AG04450 (cell line): Measurements from ENCODE around the gene ARHGEF10L. TPM values are rescaled to one million over a fixed set of nuclear protein-coding genes. Genes with fewer than 3 reads are reported as not detected.

Experiments
- CTCF ChIA-PET: fragments of 300-600, 350-600 bp; formaldehyde crosslinking; extraction: SDS; loops from one replicate; lab custom pipeline; 2022; ENCODE audit warnings: antibody characterized with exemption, inconsistent platforms; lab: Charles Lee
- POLR2A ChIA-PET: fragments of 350-600 bp; formaldehyde crosslinking; extraction: SDS; loops from one replicate; lab custom pipeline; 2021; ENCODE audit warnings: antibody characterized with exemption, inconsistent platforms; lab: Yijun Ruan, JAX
- DNase-seq: peaks from one replicate; pipeline ENCODE4 v3.0.0-alpha.2; 2011; ENCODE audit warnings: low read depth, low spot score
- H3K27ac ChIP-seq: one replicate; pipeline ENCODE4 v1.5.1; 2012; ENCODE audit warnings: low read depth, low read length, control low read depth
- H3K27me3 ChIP-seq: one replicate; pipeline ENCODE4 v1.6.0; 2012; ENCODE audit warnings: low read length; ENCODE audit not compliant: control insufficient read depth, insufficient read depth
- H3K4me3 ChIP-seq: 2 replicates; pipeline ENCODE4 v1.5.1; 2011; ENCODE audit warnings: mild to moderate bottlenecking, low read depth, low read length, control low read depth
- H3K9me3 ChIP-seq: 2 replicates; pipeline ENCODE4 v1.5.1; 2012; ENCODE audit warnings: low read length; ENCODE audit not compliant: control insufficient read depth, insufficient read depth
- polyA plus RNA-seq: library from polyadenylated mRNA; depleted of rRNA; stranded (reverse); fragments of >200 nt; gene quantifications from 2 replicates; pipeline ENCODE4 v1.2.3, GENCODE V29; 2011
- TF ChIP-seq, protein P1 (sequence below): IDR thresholded peaks from 2 replicates; pipeline ENCODE4 v1.5.1; 2011; ENCODE audit warnings: low read depth, low read length, control low read depth, inconsistent platforms

ARHGEF10L gene
- polyA plus RNA-seq, 1 experiment = 5.7 TPM

DNA sequence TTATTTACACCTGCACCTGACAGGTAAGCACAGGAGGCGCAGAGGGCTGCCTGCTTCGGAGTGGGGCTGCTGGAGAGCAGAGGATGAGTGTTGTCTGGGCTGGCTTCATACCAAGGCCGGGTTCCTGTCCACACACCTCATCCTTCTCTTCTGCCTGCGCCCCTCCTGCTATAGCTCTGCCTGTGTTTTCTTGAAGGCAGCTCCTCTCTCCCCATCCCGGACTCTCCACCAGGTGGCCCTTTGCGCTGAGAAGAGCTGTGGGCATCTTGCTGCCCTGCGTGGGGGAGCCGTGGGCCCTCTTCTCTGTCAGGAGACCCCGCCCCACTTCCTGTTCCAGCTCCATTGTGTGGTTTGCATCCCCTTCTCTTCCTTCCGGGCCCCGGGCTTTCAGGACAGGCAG, 35.0 kb downstream of the ARHGEF10L start:
- Histone ChIP-seq H3K4me3 (no peak overlapping the region), H3K27me3 (no peaks in the 10 kb centered on the region), H3K9me3 (no peaks in the 10 kb centered on the region), H3K27ac (no peak overlapping the region)
- TF ChIP-seq, protein P1, sequence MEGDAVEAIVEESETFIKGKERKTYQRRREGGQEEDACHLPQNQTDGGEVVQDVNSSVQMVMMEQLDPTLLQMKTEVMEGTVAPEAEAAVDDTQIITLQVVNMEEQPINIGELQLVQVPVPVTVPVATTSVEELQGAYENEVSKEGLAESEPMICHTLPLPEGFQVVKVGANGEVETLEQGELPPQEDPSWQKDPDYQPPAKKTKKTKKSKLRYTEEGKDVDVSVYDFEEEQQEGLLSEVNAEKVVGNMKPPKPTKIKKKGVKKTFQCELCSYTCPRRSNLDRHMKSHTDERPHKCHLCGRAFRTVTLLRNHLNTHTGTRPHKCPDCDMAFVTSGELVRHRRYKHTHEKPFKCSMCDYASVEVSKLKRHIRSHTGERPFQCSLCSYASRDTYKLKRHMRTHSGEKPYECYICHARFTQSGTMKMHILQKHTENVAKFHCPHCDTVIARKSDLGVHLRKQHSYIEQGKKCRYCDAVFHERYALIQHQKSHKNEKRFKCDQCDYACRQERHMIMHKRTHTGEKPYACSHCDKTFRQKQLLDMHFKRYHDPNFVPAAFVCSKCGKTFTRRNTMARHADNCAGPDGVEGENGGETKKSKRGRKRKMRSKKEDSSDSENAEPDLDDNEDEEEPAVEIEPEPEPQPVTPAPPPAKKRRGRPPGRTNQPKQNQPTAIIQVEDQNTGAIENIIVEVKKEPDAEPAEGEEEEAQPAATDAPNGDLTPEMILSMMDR = peak; percentile 14; the same call in 1 of the 2 replicates
- POLR2A ChIA-PET = no interaction called here
- CTCF ChIA-PET = interaction anchor here (0.6 to 2.1 kb wide), 3 partner anchors 11 to 44 kb away, joined by 3 to 8 read pairs (median 4); no protein-coding TSS in a partner anchor
- DNase-seq = no peak

DNA sequence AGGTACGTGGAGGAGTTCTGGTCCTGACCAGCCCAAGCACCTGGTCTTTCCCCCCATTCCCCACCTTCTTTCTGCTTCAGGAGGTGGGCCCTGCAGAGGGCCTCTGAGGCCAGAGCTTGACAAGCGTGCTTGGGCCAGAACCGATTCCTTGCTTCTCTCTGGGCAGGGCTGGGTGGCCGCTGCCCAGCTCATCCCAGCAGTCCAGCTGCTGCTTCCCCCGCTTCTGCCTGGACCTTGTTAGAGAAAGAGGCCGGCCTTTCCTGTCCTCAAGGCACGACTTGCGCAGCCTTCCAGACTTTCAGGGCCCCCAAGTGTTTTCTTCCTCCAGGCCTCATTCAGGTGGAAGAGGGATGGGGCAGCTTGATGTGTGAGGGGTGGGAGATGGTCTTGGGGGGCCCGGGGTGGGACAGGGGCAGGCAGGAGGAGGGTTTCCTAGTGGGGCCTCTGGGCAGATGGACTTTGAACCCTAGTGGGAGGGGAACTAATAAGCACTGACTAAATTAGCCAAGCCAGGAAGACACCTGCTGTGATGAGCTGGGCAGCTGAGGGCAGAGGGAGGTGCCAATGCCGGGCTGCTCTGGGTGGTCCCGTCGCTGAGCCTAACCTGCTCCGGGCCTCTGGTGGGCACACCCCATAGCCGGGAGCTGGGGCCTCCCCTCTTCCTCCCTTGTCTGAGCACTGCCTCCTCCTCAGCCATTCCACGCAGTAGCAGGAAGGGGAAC, 36.5 kb downstream of the ARHGEF10L start:
- POLR2A ChIA-PET = no interaction called here
- Histone ChIP-seq H3K27me3 (no peaks in the 10 kb centered on the region), H3K4me3 (no peak overlapping the region), H3K27ac (no peak overlapping the region), H3K9me3 (no peaks in the 10 kb centered on the region)
- TF ChIP-seq, protein P1 = no peak
- CTCF ChIA-PET = interaction anchor here (2.1 kb wide), 1 partner anchor 31 kb away, joined by 8 read pairs; no protein-coding TSS in a partner anchor
- DNase-seq = no peak

DNA sequence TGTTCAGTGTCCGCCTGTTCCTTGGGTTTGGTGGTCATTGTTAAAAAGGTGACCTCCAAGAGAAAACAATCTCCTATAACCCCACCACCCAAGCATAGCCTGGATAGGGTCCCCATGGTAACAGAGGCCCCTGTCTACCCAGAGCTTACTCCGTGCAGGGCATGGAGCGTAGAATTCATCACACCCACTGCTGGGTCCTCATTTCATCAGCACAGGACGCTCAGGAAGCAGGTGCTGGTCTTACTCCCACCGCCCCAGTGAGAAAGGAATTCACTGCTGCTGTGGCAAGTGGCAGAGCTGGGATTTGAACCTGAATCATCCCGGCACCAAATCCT, 37.0 kb downstream of the ARHGEF10L start:
- CTCF ChIA-PET = no interaction called here
- TF ChIP-seq, protein P1 = no peak
- no peaks in the 10 kb centered on the region for H3K27me3 ChIP-seq
- no peaks in the 10 kb centered on the region for H3K9me3 ChIP-seq
- DNase-seq = no peak
- no peak overlapping the region for H3K27ac ChIP-seq
- no peak overlapping the region for H3K4me3 ChIP-seq
- POLR2A ChIA-PET = no interaction called here

DNA sequence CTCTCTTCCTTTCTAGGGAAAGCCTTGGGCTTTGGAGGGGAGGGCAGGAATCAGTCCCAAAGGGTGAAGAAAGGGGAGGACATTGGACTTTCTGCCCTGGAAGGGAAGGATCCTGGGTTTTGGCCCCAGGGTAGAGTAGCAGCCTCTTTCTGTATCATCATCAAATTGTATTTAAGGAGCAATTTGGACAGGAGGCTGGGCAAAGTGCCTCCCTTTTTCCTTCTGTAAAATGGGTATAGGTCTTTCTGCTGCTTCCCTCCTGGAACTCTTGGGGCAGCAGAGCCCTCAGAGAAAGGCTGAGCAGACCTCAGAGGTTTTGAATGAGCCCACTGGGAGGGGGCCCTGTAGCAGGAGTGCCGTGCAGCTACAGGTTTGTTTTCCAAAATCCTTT, 38.4 kb downstream of the ARHGEF10L start:
- ChIA-PET CTCF (no interaction called here), POLR2A (interaction anchor here (0.7 kb wide), 1 partner anchor 592 kb away, joined by 3 read pairs; no protein-coding TSS in a partner anchor)
- TF ChIP-seq, protein P1 = no peak
- Histone ChIP-seq H3K27me3 (no peaks in the 10 kb centered on the region), H3K27ac (no peak overlapping the region), H3K9me3 (no peaks in the 10 kb centered on the region), H3K4me3 (no peak overlapping the region)
- no peak for DNase-seq

DNA sequence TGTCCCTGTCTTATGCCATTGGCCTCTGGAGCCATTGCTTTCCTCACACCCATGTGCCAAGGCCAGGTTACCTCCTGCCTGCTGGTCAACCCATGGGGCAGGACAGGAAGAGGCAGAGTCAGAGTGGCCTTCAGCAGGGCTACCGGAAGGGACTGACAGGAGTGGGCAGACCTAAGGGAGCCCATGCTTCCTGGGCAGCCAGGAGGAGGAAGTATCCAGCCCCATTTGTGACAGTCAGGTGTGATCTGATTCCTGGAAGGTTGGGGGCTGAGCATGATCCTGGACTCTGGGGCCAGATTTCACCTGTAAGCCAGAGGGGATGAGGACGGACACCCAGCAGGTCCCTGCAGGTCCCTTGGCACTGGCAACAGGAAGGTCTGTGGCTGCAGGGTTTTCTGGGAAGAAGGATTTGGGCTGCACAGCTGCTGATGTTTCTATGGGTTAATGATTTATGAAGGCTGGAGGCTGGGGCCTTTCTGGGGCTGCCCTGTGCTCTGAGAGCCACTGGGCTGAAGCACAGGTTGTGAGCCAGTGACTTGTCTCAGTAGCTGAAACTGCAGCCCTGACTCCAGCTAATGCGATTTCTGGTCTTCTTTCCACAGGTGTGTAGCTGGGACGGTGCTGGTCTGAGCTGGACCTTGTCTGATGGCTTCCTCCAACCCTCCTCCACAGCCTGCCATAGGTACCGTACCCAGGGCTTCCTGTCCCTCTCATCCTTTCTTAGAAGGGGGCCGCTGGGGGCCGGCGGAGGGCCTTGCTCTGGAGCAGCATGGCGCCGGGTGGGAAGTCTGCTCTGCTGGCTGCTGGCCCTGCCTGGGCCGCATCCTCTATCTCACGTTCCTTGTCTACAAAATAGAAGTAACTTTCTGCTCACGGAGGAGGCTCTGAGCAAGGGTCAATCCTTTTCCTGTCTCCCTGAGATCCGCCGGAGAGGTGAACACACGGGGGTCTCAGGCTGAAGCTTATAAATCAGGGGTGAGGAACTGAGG, 40.7 kb downstream of the ARHGEF10L start:
- DNase-seq = no peak
- ChIA-PET POLR2A (no interaction called here), CTCF (no interaction called here)
- TF ChIP-seq, protein P1 = no peak
- Histone ChIP-seq H3K27ac (peak overlapping the region; percentile 11), H3K27me3 (no peaks in the 10 kb centered on the region), H3K4me3 (no peak overlapping the region), H3K9me3 (no peaks in the 10 kb centered on the region)
